Activated naive CD8-positive, alpha-beta T cell treated with anti-CD3 and anti-CD28 coated beads, Interleukin-2, amount 10 ng/mL, durations not matched to agents 7 days and 5 days (primary cell): Measurements from ENCODE around the gene AGO1. TPM values are rescaled to one million over a fixed set of nuclear protein-coding genes. Genes with fewer than 3 reads are reported as not detected.

ENCODE experiments used
- ATAC-seq: fragments of 150-1000 bp; cut with Tn5 transposase; one replicate; pipeline ENCODE4 v1.10.0; 2021; ENCODE audit warnings: low read depth, moderate library complexity
- POLR2A ChIA-PET: fragments of 350-600 bp; sonication (Branson Sonifier 250); formaldehyde crosslinking; loops from one replicate; lab custom pipeline; 2021; ENCODE audit warnings: antibody characterized with exemption; lab: Charles Lee
- DNase-seq: peaks from one replicate; pipeline ENCODE4 v3.0.0; 2021
- H3K27ac Mint-ChIP-seq: one replicate; pipeline ENCODE4 v1.8.0; 2022; ENCODE audit warnings: mild to moderate bottlenecking, mixed read lengths
- H3K27me3 Mint-ChIP-seq: one replicate; pipeline ENCODE4 v1.8.0; 2022; ENCODE audit warnings: mild to moderate bottlenecking, moderate library complexity, mixed read lengths
- H3K36me3 Mint-ChIP-seq: one replicate; pipeline ENCODE4 v1.8.0; 2021; ENCODE audit warnings: mild to moderate bottlenecking, mixed read lengths
- H3K4me1 Mint-ChIP-seq: one replicate; pipeline ENCODE4 v1.8.0; 2021; ENCODE audit warnings: mixed read lengths
- H3K4me3 Mint-ChIP-seq: one replicate; pipeline ENCODE4 v1.8.0; 2022; ENCODE audit warnings: mild to moderate bottlenecking, moderate library complexity, mixed read lengths
- H3K9me3 Mint-ChIP-seq: one replicate; pipeline ENCODE4 v1.8.0; 2021; ENCODE audit warnings: mixed read lengths
- total RNA-seq, 2 experiments: library from RNA; stranded (reverse); gene quantifications; one replicate each; pipeline ENCODE4 v1.2.3, GENCODE V29; 2021

The AGO1 gene
- total RNA-seq, 2 experiments from 2014 or later = 24.0 to 24.8 TPM

- H3K4me3 Mint-ChIP-seq = no peak overlapping the region
- H3K4me1 Mint-ChIP-seq = peaks cover 4% of the 10 kb centered on the region
- no peak for ATAC-seq
- no peaks in the 10 kb centered on the region for H3K27me3 Mint-ChIP-seq
- POLR2A ChIA-PET = no interaction called here
- no peaks in the 10 kb centered on the region for H3K9me3 Mint-ChIP-seq
- no peak for DNase-seq
- peaks cover 20% of the 10 kb centered on the region for H3K36me3 Mint-ChIP-seq
- H3K27ac Mint-ChIP-seq = no peak overlapping the region
These were observed 97.1 kb downstream of the AGO1 start for GRCh38 chr1:35980090-35980489.

Other genes with a start within 250 kb of the AGO1 start
- gene PSMB2, start 241.7 kb upstream of the AGO1 start, total RNA-seq = 10 to 100 TPM; 55.1 to 58.0 TPM
- gene C1orf216, start 164.3 kb upstream of the AGO1 start, total RNA-seq = 10 to 100 TPM; 12.3 to 13.7 TPM
- 10 to 100 TPM; 49.6 to 49.7 TPM for gene CLSPN, start 113.2 kb upstream of the AGO1 start, total RNA-seq
- 10 to 100 TPM; 18.6 to 23.9 TPM for gene AGO4, start 75.2 kb upstream of the AGO1 start, total RNA-seq
- gene AGO3, start 47.9 kb downstream of the AGO1 start, total RNA-seq = 10 to 100 TPM; 26.5 to 34.0 TPM
- not detected for gene TEKT2, start 200.9 kb downstream of the AGO1 start, total RNA-seq
- 10 to 100 TPM; 30.7 to 32.7 TPM for gene ADPRS, start 205.7 kb downstream of the AGO1 start, total RNA-seq
- gene COL8A2, start 242.0 kb downstream of the AGO1 start, total RNA-seq = under 1 TPM; 0.17 to 0.19 TPM